B cell (primary cell): ENCODE measurements around the gene HTT. TPM values are rescaled to one million over a fixed set of nuclear protein-coding genes. Genes with fewer than 3 reads are reported as not detected.

Experiments
- ATAC-seq: fragments of 200-7000 bp; cut with Tn5 transposase; one replicate; pipeline ENCODE4 v1.10.0; 2021; ENCODE audit warnings: low read depth, mild to moderate bottlenecking, moderate number of reproducible peaks, moderate library complexity
- CTCF ChIA-PET: fragments of 350-600 bp; sonication (Branson Sonifier 250); formaldehyde crosslinking; loops from one replicate; lab custom pipeline; 2021; ENCODE audit warnings: antibody characterized with exemption, inconsistent platforms; lab: Charles Lee
- POLR2A ChIA-PET: fragments of 350-600 bp; sonication (Branson Sonifier 250); formaldehyde crosslinking; loops from one replicate; lab custom pipeline; 2021; ENCODE audit warnings: antibody characterized with exemption; lab: Charles Lee
- DNase-seq: peaks from one replicate; pipeline ENCODE4 v3.0.0; 2013
- H2AFZ ChIP-seq: 2 replicates; pipeline ENCODE4 v1.6.1; 2012; ENCODE audit warnings: mild to moderate bottlenecking, low read depth, low read length; ENCODE audit not compliant: insufficient read depth, poor library complexity, severe bottlenecking
- H3K27ac ChIP-seq, 2 donors: 1 replicate in 1 of 2; 2 replicates in 1 of 2; pipeline ENCODE4 v1.5.1; 2012 to 2013; ENCODE audit warnings: low read length in 2 of 2, mild to moderate bottlenecking in 2 of 2, moderate library complexity in 1 of 2
- H3K27me3 ChIP-seq, 4 experiments: fragments of 200-600 bp in 1 of 4; sonication (generic) in 1 of 4; replicated peaks in 1 of 4; 1 replicate in 2 of 4; 2 replicates in 2 of 4; pipeline versions ENCODE4 v1.6.1 to v1.7.0; 2013 to 2016; ENCODE audit warnings: low read length in 3 of 4, mild to moderate bottlenecking in 2 of 4, mixed read lengths in 1 of 4, moderate library complexity in 1 of 4; ENCODE audit not compliant: insufficient read depth in 4 of 4, control insufficient read depth in 3 of 4; ENCODE audit errors: control extremely low read depth in 1 of 4
- H3K36me3 ChIP-seq, 2 experiments: replicated peaks in 1 of 2; 1 replicate in 1 of 2; 2 replicates in 1 of 2; pipeline versions ENCODE4 v1.6.1 to v1.7.1; 2013; ENCODE audit warnings: low read length in 1 of 2; ENCODE audit not compliant: insufficient read depth in 2 of 2, control insufficient read depth in 1 of 2; ENCODE audit errors: control extremely low read depth in 1 of 2, extremely low read depth in 1 of 2
- H3K4me1 ChIP-seq, 2 donors: fragments of 200-600 bp in 1 of 2; sonication (generic) in 1 of 2; 1 replicate in 1 of 2; 2 replicates in 1 of 2; pipeline versions ENCODE4 v1.5.1 to v1.6.1; 2013 to 2017; ENCODE audit warnings: low read length in 2 of 2; ENCODE audit not compliant: control insufficient read depth in 2 of 2, insufficient read depth in 2 of 2
- H3K4me2 ChIP-seq: replicated peaks from 2 replicates; pipeline ENCODE3; 2012; ENCODE audit warnings: mild to moderate bottlenecking, low read depth, low read length; ENCODE audit not compliant: poor library complexity, severe bottlenecking
- H3K4me3 ChIP-seq, 5 experiments: fragments of 200-600 bp in 1 of 5; sonication (generic) in 1 of 5; 1 replicate in 3 of 5; 2 replicates in 2 of 5; pipeline versions ENCODE4 v1.5.1 to v1.7.0; 2011 to 2016; ENCODE audit warnings: low read length in 4 of 5, mild to moderate bottlenecking in 4 of 5, low read depth in 2 of 5, control low read depth in 1 of 5, moderate library complexity in 1 of 5; ENCODE audit not compliant: insufficient read depth in 1 of 5; ENCODE audit errors: control extremely low read depth in 1 of 5, extremely low read depth in 1 of 5
- H3K79me2 ChIP-seq: fragments of 200-600 bp; sonication (generic); one replicate; pipeline ENCODE4 v1.6.0; 2016; ENCODE audit warnings: low read length; ENCODE audit not compliant: control insufficient read depth, insufficient read depth
- H3K9ac ChIP-seq: fragments of 200-600 bp; sonication (generic); 2 replicates; pipeline ENCODE4 v1.6.1; 2017; ENCODE audit warnings: mild to moderate bottlenecking, low read length, moderate library complexity
- H3K9me3 ChIP-seq, 3 donors: one replicate each; pipeline versions ENCODE4 v1.6.1 to v1.7.1; 2013; ENCODE audit warnings: low read length in 2 of 3; ENCODE audit not compliant: control insufficient read depth in 2 of 3, insufficient read depth in 1 of 3; ENCODE audit errors: control extremely low read depth in 1 of 3
- H4K20me1 ChIP-seq: 2 replicates; pipeline ENCODE4 v1.6.0; 2012; ENCODE audit warnings: mild to moderate bottlenecking, low read length; ENCODE audit not compliant: insufficient read depth, control insufficient read depth, poor library complexity, severe bottlenecking
- H3K27ac Mint-ChIP-seq: one replicate; pipeline ENCODE4 v1.8.0; 2021; ENCODE audit warnings: mixed read lengths
- H3K27me3 Mint-ChIP-seq: one replicate; pipeline ENCODE4 v1.8.0; 2021; ENCODE audit warnings: mixed read lengths
- H3K4me1 Mint-ChIP-seq: one replicate; pipeline ENCODE4 v1.8.0; 2021; ENCODE audit warnings: mixed read lengths
- H3K4me3 Mint-ChIP-seq: one replicate; pipeline ENCODE4 v1.8.0; 2021; ENCODE audit warnings: mixed read lengths
- H3K9me3 Mint-ChIP-seq: one replicate; pipeline ENCODE4 v1.8.0; 2022; ENCODE audit warnings: mixed read lengths; ENCODE audit not compliant: insufficient read depth
- EZH2 ChIP-seq: IDR thresholded peaks from 2 replicates; pipeline ENCODE4 v1.6.1; 2012; ENCODE audit warnings: borderline replicate concordance, low read depth, mild to moderate bottlenecking, moderate library complexity, low read length; ENCODE audit not compliant: insufficient read depth, poor library complexity, severe bottlenecking
- WGBS: methylation state at CpG from one replicate; pipeline ENCODE4 v1.1.5; 2013; ENCODE audit warnings: missing lambda C conversion rate; ENCODE audit not compliant: insufficient coverage; 5-methylcytosine and 5-hydroxymethylcytosine counted together
- intact Hi-C: fragments of 100-400 bp; cut with micrococcal nuclease; formaldehyde crosslinking; loops from one replicate; pipeline ENCODE4 v1.10.0; 2022
- polyA plus RNA-seq: library from polyadenylated mRNA; depleted of rRNA; stranded (reverse); fragments of >200 nt; gene quantifications from 2 replicates; pipeline ENCODE4 v1.2.3, GENCODE V29; 2012
- total RNA-seq, 2 donors: library from RNA; stranded (reverse); fragments of 120-200 nt in 1 of 2; gene quantifications; 1 replicate in 1 of 2; 2 replicates in 1 of 2; pipeline versions ENCODE4 v1.2.3 to v1.2.4, GENCODE V29; 2013 to 2022
- TF ChIP-seq, protein P1 (sequence below): fragments of 200-600 bp; IDR thresholded peaks from one replicate; pipeline ENCODE4 v1.8.0; 2022; ENCODE audit warnings: antibody characterized with exemption, mild to moderate bottlenecking

HTT gene
- total and polyA plus RNA-seq, 2 donors (not counting 1 experiment from before 2014, with no cell fraction given) = 52.8 to 195 TPM

DNA sequence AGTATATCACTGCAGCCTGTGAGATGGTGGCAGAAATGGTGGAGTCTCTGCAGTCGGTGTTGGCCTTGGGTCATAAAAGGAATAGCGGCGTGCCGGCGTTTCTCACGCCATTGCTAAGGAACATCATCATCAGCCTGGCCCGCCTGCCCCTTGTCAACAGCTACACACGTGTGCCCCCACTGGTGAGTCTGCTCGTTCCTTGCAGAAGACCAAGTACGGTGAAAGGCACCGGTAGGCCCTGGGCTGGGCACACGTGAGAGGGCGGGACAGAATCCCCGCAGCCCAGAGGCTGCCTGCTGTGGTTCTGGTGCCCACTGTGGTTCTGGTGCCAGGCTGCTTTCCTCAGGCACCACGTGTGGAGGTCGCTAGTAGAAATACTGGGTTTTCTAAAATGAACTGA lies 143.3 kb downstream of the HTT start:
- Histone ChIP-seq H3K4me3 (no peak overlapping the region), H4K20me1 (no peaks in the 10 kb centered on the region), H3K27ac (no peak overlapping the region), H3K4me1 (no peaks in the 10 kb centered on the region), H3K79me2 (no peaks in the 10 kb centered on the region), H3K4me2 (no peak overlapping the region), H3K9ac (no peak overlapping the region), H2AFZ (no peak overlapping the region), H3K36me3 (peaks cover 0 to 95% of the 10 kb centered on the region in 2 experiments), H3K9me3 (no peaks in the 10 kb centered on the region), H3K27me3 (no peaks in the 10 kb centered on the region)
- ChIA-PET CTCF (no interaction called here), POLR2A (no interaction called here)
- 97% methylated on average over 13 of the region's 16 CpGs for WGBS
- Mint-ChIP-seq H3K4me1 (no peaks in the 10 kb centered on the region), H3K4me3 (no peak overlapping the region), H3K9me3 (no peaks in the 10 kb centered on the region), H3K27ac (no peak overlapping the region), H3K27me3 (no peaks in the 10 kb centered on the region)
- ATAC-seq (no peak), DNase-seq (no peak)
- intact Hi-C loops = no loop called here
- no peak for TF ChIP-seq EZH2
- TF ChIP-seq, protein P1, sequence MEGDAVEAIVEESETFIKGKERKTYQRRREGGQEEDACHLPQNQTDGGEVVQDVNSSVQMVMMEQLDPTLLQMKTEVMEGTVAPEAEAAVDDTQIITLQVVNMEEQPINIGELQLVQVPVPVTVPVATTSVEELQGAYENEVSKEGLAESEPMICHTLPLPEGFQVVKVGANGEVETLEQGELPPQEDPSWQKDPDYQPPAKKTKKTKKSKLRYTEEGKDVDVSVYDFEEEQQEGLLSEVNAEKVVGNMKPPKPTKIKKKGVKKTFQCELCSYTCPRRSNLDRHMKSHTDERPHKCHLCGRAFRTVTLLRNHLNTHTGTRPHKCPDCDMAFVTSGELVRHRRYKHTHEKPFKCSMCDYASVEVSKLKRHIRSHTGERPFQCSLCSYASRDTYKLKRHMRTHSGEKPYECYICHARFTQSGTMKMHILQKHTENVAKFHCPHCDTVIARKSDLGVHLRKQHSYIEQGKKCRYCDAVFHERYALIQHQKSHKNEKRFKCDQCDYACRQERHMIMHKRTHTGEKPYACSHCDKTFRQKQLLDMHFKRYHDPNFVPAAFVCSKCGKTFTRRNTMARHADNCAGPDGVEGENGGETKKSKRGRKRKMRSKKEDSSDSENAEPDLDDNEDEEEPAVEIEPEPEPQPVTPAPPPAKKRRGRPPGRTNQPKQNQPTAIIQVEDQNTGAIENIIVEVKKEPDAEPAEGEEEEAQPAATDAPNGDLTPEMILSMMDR = no peak

GRCh38 chr4:3218824-3219760 lies 144.6 kb downstream of the HTT start:
- H3K27ac Mint-ChIP-seq = no peak overlapping the region
- no peaks in the 10 kb centered on the region for H3K4me1 Mint-ChIP-seq
- DNase-seq (no peak), ATAC-seq (no peak)
- Histone ChIP-seq H3K9ac (no peak overlapping the region), H3K4me3 (no peak overlapping the region), H3K79me2 (no peaks in the 10 kb centered on the region), H2AFZ (no peak overlapping the region), H3K27me3 (no peaks in the 10 kb centered on the region), H3K9me3 (no peaks in the 10 kb centered on the region), H3K4me1 (no peaks in the 10 kb centered on the region), H4K20me1 (no peaks in the 10 kb centered on the region), H3K4me2 (no peak overlapping the region), H3K27ac (no peak overlapping the region), H3K36me3 (peaks cover 0 to 95% of the 10 kb centered on the region in 2 experiments)
- no peaks in the 10 kb centered on the region for H3K9me3 Mint-ChIP-seq
- WGBS = 99% methylated on average over 20 of the region's 20 CpGs
- no peak overlapping the region for H3K4me3 Mint-ChIP-seq
- TF ChIP-seq, protein P1 = no peak
- TF ChIP-seq EZH2 = no peak
- ChIA-PET CTCF (no interaction called here), POLR2A (no interaction called here)
- intact Hi-C loops = no loop called here
- no peaks in the 10 kb centered on the region for H3K27me3 Mint-ChIP-seq
